ENCODE results near the gene PCSK9. TPM values are rescaled to one million over a fixed set of nuclear protein-coding genes. Genes with fewer than 3 reads are reported as not detected.

Gene PCSK9
- total and polyA plus RNA-seq, 2 experiments from 2014 or later: 77.6 to 327 TPM

GRCh38 chr1:55045430-55045829, 6.1 kb downstream of the PCSK9 start:
- Histone ChIP-seq H3K36me3 (ENCODE audit: insufficient read depth) (peaks cover 46% of the 10 kb centered on the region), H3K4me3 (no peak overlapping the region), H3K4me2 (no peak overlapping the region), H3K4me1 (ENCODE audit: insufficient read depth) (peaks cover 31% of the 10 kb centered on the region), H3F3A (replicated peaks; ENCODE audit: low read depth) (0 out of 2 replicates have a peak, but pooled peaks cover 9% of the 10 kb centered on the region), H3K79me2 (replicated peaks; ENCODE audit: insufficient read depth) (peaks cover 90% of the 10 kb centered on the region), H3K27me3 (ENCODE audit: insufficient read depth) (peaks cover 3% of the 10 kb centered on the region; the same call in 1 of the 2 replicates), H4K20me1 (replicated peaks; ENCODE audit: insufficient read depth) (peaks cover 73% of the 10 kb centered on the region), H3K27ac (ENCODE audit: low read depth) (no peak overlapping the region), H3K9me2 (ENCODE audit: insufficient read depth) (no peaks in the 10 kb centered on the region), H2AFZ (no peak overlapping the region)
- peaks cover 20% of the 10 kb centered on the region for H3K27me3 Mint-ChIP-seq (ENCODE audit: insufficient read depth, low read depth, poor library complexity)
- DNase-seq (ENCODE audit: low spot score) (no peak), ATAC-seq (no peak)
- H3K36me3 Mint-ChIP-seq (ENCODE audit: low read depth): peaks cover 38% of the 10 kb centered on the region
- no peaks in the 10 kb centered on the region for H3K9me3 Mint-ChIP-seq
- TF ChIP-seq ZNF114 (CRISPR knock-in tag; IDR thresholded peaks at IDR 0.05) (no peak), CTCF (conservative IDR thresholded peaks at IDR 0.05; ENCODE audit: low read depth in 2 of 2) (no peak), EZH2 (IDR thresholded peaks at IDR 0.05; ENCODE audit: low read depth, unreplicated experiment) (no peak), JUNB (IDR thresholded peaks at IDR 0.05; ENCODE audit: unreplicated experiment) (no peak), POLR2AphosphoS5 (IDR thresholded peaks at IDR 0.05; ENCODE audit: low read depth) (no peak), EZH2phosphoT487 (IDR thresholded peaks at IDR 0.05; ENCODE audit: unreplicated experiment) (no peak), CREB1 (CRISPR knock-in tag; IDR thresholded peaks at IDR 0.05; ENCODE audit: low read depth) (no peak), STAT1 (IDR thresholded peaks at IDR 0.05; ENCODE audit: unreplicated experiment) (no peak), ZNF331 (CRISPR knock-in tag; IDR thresholded peaks at IDR 0.05; ENCODE audit: low read depth) (no peak), NANOG (IDR thresholded peaks at IDR 0.05; ENCODE audit: borderline replicate concordance) (no peak), REST (IDR thresholded peaks at IDR 0.05; ENCODE audit: unreplicated experiment) (no peak), ZNF462 (CRISPR knock-in tag; IDR thresholded peaks at IDR 0.05) (no peak), ETS1 (IDR thresholded peaks at IDR 0.05) (no peak)
- peaks cover 20% of the 10 kb centered on the region for H3K4me1 Mint-ChIP-seq
- no peak overlapping the region for H3K4me3 Mint-ChIP-seq
- H3K27ac Mint-ChIP-seq: no peak overlapping the region
